Stomach smooth muscle (tissue), 2 donors: ENCODE results near the gene MACC1.

Experiments
- H3K27ac ChIP-seq: one replicate; pipeline ENCODE4 v1.7.0; 2013; ENCODE audit warnings: mild to moderate bottlenecking, low read length, inconsistent platforms
- H3K27me3 ChIP-seq, 2 donors: one replicate each; pipeline ENCODE4 v1.7.0; 2013; ENCODE audit warnings: low read length in 2 of 2; ENCODE audit not compliant: insufficient read depth in 2 of 2, control insufficient read depth in 1 of 2
- H3K36me3 ChIP-seq, 2 donors: one replicate each; pipeline ENCODE4 v1.7.0; 2013; ENCODE audit warnings: low read length in 2 of 2; ENCODE audit not compliant: control insufficient read depth in 2 of 2, insufficient read depth in 2 of 2
- H3K4me1 ChIP-seq: one replicate; pipeline ENCODE4 v1.7.0; 2013; ENCODE audit warnings: low read length; ENCODE audit not compliant: control insufficient read depth, insufficient read depth
- H3K4me3 ChIP-seq, 2 donors: one replicate each; pipeline ENCODE4 v1.7.0; 2013; ENCODE audit warnings: low read length in 2 of 2
- H3K9ac ChIP-seq, 2 donors: one replicate each; pipeline ENCODE4 v1.7.0; 2013; ENCODE audit warnings: low read length in 2 of 2, mild to moderate bottlenecking in 1 of 2
- H3K9me3 ChIP-seq, 2 donors: one replicate each; pipeline ENCODE4 v1.7.0; 2013; ENCODE audit warnings: low read length in 2 of 2; ENCODE audit not compliant: control insufficient read depth in 2 of 2
- donor health status: healthy.
- donor health status: Pancreatic carcinoma.

The MACC1 gene

DNA sequence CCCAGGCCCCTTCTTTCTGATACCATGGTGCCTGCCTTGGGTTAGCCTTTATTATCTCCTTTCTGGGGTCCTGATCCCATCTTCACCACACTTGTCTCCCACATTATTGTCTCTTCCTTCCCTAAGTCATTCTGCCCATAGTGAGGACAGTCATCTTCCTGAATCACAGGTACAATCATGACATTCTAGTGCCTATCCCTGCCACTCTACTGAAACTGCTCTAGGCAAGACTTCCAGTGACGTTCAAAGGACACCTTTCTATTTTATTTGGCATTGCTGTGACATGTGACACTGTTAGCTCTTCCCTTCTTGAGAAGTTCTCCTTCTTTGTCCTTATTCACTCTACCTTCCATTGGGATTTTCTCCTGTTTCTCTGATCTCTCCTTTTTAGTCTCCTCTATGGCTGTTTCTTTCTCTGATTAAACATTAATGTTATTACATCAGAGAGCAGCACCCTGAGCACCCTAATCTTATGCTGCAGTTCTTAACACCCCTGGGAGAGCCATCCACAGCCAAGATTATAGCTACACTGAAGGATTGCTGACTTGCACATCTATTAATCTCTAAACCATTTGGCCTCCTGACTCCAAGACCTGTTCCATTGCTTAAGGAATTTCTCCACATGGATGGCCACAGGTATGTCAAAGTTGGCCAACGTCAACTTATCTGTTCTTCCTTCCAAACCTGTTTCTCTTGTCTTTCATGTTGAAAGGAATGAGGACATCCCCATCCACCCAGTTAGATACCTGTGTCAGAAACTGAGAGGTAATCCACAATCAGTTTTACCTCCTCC lies 10.9 kb downstream of the MACC1 start:
- no peaks in the 10 kb centered on the region for H3K9me3 ChIP-seq
- H3K4me3 ChIP-seq = no peak overlapping the region
- no peaks in the 10 kb centered on the region for H3K4me1 ChIP-seq
- H3K27ac ChIP-seq = no peak overlapping the region
- H3K9ac ChIP-seq = no peak overlapping the region
- no peaks in the 10 kb centered on the region for H3K27me3 ChIP-seq
- no peaks in the 10 kb centered on the region for H3K36me3 ChIP-seq

DNA sequence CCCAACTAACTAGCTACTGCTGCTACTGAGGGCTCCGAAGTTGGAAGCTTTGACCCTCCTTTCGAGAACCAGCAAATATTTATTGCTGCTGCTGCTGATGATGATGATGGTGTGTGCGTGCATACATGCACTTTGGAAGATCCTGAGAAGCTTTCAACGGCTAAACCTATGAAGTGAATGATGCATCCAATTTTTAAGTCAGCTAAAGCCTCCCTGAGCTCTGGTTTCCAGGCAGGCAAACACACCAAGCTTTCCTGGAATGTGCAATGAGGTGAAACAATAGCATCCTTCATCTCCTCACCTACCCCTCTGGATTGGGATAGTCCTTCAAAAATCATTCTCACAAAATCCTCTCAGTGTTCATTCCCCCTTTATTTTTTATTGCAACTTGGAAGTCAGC lies 13.9 kb downstream of the MACC1 start:
- Histone ChIP-seq H3K27me3 (no peaks in the 10 kb centered on the region), H3K36me3 (no peaks in the 10 kb centered on the region), H3K27ac (no peak overlapping the region), H3K4me1 (no peaks in the 10 kb centered on the region), H3K9me3 (no peaks in the 10 kb centered on the region), H3K9ac (no peak overlapping the region), H3K4me3 (no peak overlapping the region)

DNA sequence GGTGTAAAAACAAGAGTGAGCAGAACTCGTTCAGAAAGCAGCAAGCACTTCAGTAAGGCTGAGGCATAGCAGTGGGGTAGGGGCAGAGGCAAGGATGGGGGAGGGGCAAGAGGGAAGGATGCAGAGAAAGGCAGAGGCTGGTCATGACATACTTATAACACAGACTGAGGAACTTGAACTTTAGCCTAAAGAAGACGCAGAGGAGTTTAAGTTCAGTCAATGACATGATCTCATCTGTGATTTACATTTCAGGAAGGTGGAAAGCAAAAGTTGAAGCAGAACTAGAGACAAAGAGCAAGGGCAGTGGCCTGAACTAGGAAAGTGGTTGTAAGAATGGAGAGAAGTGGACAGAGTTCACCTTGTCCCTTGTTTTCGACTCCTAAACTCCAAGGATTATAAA lies 15.8 kb downstream of the MACC1 start:
- Histone ChIP-seq H3K27ac (no peak overlapping the region), H3K4me1 (no peaks in the 10 kb centered on the region)

DNA sequence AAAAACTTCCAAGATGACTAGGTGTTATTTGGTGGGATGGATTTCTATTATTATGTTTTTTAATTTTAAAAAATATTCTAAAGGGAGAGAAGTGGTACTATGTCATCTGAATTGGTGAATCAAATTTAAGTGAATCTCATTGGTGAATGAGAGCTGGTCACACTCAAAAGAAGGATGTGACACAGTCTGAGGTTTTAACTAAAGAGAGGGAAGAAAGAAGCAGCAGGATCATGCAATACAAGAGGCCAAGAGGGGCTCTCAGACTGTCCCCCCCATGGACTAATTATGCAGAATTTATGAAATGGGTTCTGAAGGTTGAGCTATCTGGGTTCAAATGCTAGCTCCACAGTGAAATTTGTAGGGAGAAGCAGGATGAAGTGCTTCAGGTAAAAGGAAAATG lies 16.2 kb downstream of the MACC1 start:
- Histone ChIP-seq H3K9ac (no peak overlapping the region), H3K27me3 (no peaks in the 10 kb centered on the region), H3K4me3 (no peak overlapping the region), H3K27ac (no peak overlapping the region), H3K36me3 (no peaks in the 10 kb centered on the region), H3K4me1 (no peaks in the 10 kb centered on the region), H3K9me3 (no peaks in the 10 kb centered on the region)

More for the DNA sequence above, 15.8 kb downstream of the MACC1 start:
- H3K27me3 ChIP-seq = no peaks in the 10 kb centered on the region
- no peaks in the 10 kb centered on the region for H3K36me3 ChIP-seq
- no peak overlapping the region for H3K9ac ChIP-seq
- H3K4me3 ChIP-seq = no peak overlapping the region
- H3K9me3 ChIP-seq = no peaks in the 10 kb centered on the region

DNA sequence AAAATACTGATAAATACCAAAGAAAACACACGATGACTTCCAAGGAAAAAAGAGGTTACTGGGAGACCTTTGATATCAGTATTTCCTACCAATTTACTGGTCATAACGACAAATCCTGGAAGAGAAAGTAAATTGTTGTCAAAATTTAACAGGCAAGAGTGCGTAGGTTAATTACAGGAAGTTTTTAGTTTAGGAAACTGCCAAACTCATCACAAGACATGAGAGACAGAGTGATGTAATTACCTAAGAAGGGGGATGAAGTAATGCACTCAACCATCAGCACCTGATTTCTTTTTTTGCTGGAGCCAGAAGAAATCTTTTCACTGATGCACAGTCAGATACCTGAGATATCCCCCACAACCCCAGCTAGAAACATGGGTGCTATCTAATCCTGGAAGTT lies 16.8 kb downstream of the MACC1 start:
- Histone ChIP-seq H3K4me1 (no peaks in the 10 kb centered on the region), H3K9me3 (no peaks in the 10 kb centered on the region), H3K4me3 (no peak overlapping the region), H3K36me3 (no peaks in the 10 kb centered on the region), H3K27me3 (no peaks in the 10 kb centered on the region), H3K9ac (no peak overlapping the region), H3K27ac (no peak overlapping the region)

DNA sequence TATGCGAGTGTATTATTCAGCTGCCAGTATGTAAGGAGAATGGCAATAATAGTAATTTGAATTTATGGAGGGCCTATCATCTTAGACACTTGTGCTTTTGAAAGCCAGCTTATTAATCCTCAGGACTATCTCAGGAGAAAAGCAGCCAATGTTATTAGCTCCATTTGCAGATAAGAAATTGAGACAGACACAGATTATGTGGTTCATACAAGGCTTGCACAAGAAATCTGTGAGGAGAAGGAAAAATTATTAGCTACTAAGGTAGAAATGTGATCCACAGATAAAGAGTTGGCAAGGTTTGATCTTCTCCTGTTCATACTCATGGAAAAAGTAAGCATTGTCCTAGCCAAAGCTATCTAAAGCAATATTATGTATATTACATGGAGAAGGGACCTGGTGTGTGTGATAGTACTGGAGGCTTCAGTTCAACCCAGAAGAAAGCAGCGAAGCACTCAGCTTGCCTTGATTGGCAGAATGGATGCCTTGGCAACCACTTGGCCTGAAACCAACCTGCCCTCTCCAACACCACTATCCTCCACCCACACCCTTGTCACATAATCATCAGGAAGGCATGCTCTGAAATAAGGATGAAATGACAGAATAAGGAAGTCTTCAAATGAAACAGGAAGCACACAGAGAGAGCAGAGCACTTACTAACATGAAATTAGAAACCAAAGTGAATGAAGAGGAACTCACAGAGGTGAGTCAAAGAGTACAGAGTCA lies 18.0 kb downstream of the MACC1 start:
- H3K9me3 ChIP-seq = no peaks in the 10 kb centered on the region
- H3K4me1 ChIP-seq = no peaks in the 10 kb centered on the region
- no peaks in the 10 kb centered on the region for H3K36me3 ChIP-seq
- no peak overlapping the region for H3K9ac ChIP-seq
- H3K27me3 ChIP-seq = no peaks in the 10 kb centered on the region
- H3K27ac ChIP-seq = no peak overlapping the region
- H3K4me3 ChIP-seq = no peak overlapping the region

DNA sequence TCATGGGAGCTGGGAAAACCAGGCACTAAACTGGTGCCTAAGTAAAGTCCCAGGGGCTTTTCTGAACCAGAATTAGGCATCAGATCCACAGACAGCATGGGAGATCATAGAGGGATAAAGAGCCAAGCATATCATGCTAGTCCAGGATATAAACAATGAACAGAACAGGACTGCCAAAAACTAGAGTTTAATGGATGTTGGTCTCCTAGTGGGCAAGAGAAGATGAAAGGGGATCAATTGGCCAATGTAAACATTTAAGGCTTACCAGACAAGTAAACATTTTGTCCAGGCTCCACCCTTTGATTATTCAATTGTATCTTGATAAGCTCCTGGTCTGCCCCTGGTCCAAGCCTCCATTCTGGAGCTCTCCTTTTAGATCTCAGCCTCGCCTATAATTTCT lies 18.9 kb downstream of the MACC1 start:
- no peaks in the 10 kb centered on the region for H3K27me3 ChIP-seq
- no peak overlapping the region for H3K4me3 ChIP-seq
- no peaks in the 10 kb centered on the region for H3K4me1 ChIP-seq
- no peak overlapping the region for H3K9ac ChIP-seq
- no peaks in the 10 kb centered on the region for H3K9me3 ChIP-seq
- no peaks in the 10 kb centered on the region for H3K36me3 ChIP-seq
- no peak overlapping the region for H3K27ac ChIP-seq

DNA sequence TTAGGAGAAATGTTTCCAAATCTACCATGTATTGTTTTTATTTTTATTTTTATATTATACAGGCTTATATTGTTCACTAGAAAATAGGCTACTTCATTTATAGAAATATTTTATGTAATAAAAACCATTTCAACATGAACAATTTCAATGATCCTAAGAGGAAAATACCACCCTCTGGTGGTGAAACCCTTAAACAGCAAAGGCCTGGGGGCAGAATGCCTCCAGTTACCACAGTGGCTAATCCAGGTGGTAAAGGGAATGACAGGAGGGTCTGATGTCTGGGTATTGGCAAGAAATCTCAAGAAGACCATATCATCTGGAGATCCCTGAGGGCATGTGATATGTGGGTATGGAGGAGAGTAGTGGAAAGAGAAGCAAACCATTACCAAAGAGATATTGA lies 19.3 kb downstream of the MACC1 start:
- Histone ChIP-seq H3K27me3 (no peaks in the 10 kb centered on the region), H3K4me1 (no peaks in the 10 kb centered on the region), H3K27ac (no peak overlapping the region), H3K9ac (no peak overlapping the region), H3K9me3 (no peaks in the 10 kb centered on the region), H3K4me3 (no peak overlapping the region), H3K36me3 (no peaks in the 10 kb centered on the region)

DNA sequence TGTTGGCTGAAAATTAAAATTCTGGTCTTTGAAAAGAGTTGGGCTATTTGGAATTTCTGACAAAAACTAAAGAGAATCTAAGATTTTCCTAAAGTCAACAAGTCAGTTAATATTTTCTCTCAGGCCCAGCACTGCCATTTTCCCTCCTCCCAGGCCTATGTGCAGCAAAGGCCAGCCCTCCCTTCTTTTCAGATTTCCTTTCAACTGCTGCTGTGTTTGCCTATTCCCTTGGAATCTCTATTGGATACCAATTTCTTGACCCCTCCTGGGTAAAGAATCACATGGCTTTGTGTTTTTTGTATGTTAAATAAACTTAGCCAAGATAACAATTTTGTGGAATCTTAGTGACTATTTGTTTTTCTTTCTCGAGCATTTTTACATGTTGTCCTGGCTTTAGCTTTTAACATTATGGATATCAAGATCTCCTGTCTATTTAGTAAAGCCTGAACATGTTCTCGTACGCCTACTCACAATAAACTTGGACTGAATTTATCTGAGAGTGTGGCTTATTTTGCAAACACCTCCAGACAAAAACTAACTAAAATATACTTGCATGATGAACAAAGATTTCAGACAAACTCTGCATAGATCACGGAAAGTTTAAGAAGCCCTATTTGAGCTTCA lies 19.9 kb downstream of the MACC1 start:
- Histone ChIP-seq H3K4me3 (no peak overlapping the region), H3K9ac (no peak overlapping the region), H3K9me3 (no peaks in the 10 kb centered on the region), H3K27me3 (no peaks in the 10 kb centered on the region), H3K36me3 (no peaks in the 10 kb centered on the region), H3K27ac (no peak overlapping the region), H3K4me1 (no peaks in the 10 kb centered on the region)

DNA sequence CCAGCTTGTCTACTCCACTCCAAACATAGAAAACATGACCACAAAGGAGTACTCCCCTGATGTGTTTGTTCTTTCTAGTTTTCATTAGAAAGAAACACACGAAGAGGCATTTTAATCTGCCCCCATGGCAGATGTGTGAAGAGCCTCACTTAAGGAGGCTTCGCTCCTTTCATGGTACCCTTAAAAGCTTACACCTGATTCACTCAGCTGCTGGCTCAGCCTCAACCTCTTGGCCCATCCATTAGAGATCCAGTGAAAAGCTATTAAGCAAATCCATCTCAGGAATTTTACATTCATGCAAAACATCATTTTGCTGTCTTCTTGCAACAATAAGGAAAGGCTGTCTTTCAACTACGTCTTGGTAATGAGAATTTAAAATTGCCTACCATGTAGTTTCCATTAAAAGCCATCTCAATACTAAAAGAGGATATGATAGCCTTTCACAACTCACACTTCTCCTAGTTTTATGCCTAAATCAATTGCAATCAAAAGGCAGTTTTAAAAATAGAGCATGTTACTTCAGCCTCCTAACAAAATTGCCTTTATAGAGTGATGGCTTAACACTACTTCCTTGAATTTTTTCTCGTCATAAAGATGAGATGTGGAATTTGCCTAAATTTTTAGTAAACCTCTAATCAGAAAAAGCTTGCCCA lies 22.7 kb downstream of the MACC1 start:
- H3K27ac ChIP-seq = no peak overlapping the region
- no peaks in the 10 kb centered on the region for H3K27me3 ChIP-seq
- no peaks in the 10 kb centered on the region for H3K36me3 ChIP-seq
- no peak overlapping the region for H3K4me3 ChIP-seq
- no peak overlapping the region for H3K9ac ChIP-seq
- peaks cover 0 to 5% of the 10 kb centered on the region in 2 donors for H3K9me3 ChIP-seq
- H3K4me1 ChIP-seq = no peaks in the 10 kb centered on the region
